IMR-90 (cell line): Measurements from ENCODE around the gene PTGES2. TPM values are rescaled to one million over a fixed set of nuclear protein-coding genes. Genes with fewer than 3 reads are reported as not detected.

Experiments
- ATAC-seq: fragments of 200-7000 bp; cut with Tn5 transposase; 2 replicates; pipeline ENCODE4 v1.9.1; 2020; ENCODE audit warnings: low read depth, mild to moderate bottlenecking, moderate library complexity
- BruUV-seq: library from RNA; stranded (reverse); fragments of 400-500 nt; replicated peaks from 2 replicates; lab custom pipeline; 2021; lab: Mats Ljungman, UMichigan
- CTCF ChIA-PET: fragments of 300-600 bp; formaldehyde crosslinking; extraction: SDS; loops from one replicate; lab custom pipeline; 2021; ENCODE audit warnings: antibody characterized with exemption; lab: Yijun Ruan, JAX
- POLR2A ChIA-PET: fragments of 300-600 bp; sonication (Branson Sonifier 250); formaldehyde crosslinking; loops from one replicate; lab custom pipeline; 2022; ENCODE audit warnings: antibody characterized with exemption; ENCODE audit not compliant: unreplicated experiment; lab: Charles Lee
- DNase-seq: peaks from one replicate; pipeline ENCODE4 v3.0.0; 2013
- H2AFZ ChIP-seq: replicated peaks from 2 replicates; pipeline ENCODE3; 2013; ENCODE audit warnings: low read length, mild to moderate bottlenecking; ENCODE audit not compliant: poor library complexity
- H2AK5ac ChIP-seq: 2 replicates; pipeline ENCODE4 v1.6.1; 2013; ENCODE audit warnings: low read depth, low read length, inconsistent platforms
- H2AK9ac ChIP-seq: replicated peaks from 2 replicates; pipeline ENCODE3; 2013; ENCODE audit warnings: mild to moderate bottlenecking, low read depth, low read length, moderate library complexity; ENCODE audit not compliant: poor library complexity
- H2BK120ac ChIP-seq: 2 replicates; pipeline ENCODE4 v1.6.1; 2013; ENCODE audit warnings: low read depth, low read length, inconsistent platforms
- H2BK15ac ChIP-seq: 3 replicates; pipeline ENCODE4 v1.6.1; 2013; ENCODE audit warnings: low read depth, low read length, inconsistent platforms
- H2BK20ac ChIP-seq: 2 replicates; pipeline ENCODE4 v1.6.1; 2013; ENCODE audit warnings: low read depth, mild to moderate bottlenecking, inconsistent platforms, low read length, moderate library complexity
- H2BK5ac ChIP-seq: 2 replicates; pipeline ENCODE4 v1.6.1; 2013; ENCODE audit warnings: mild to moderate bottlenecking, low read depth, low read length, inconsistent platforms; ENCODE audit not compliant: poor library complexity, severe bottlenecking
- H3K14ac ChIP-seq: replicated peaks from 2 replicates; pipeline ENCODE4 v1.6.1; 2013; ENCODE audit warnings: low read depth, low read length, inconsistent platforms
- H3K18ac ChIP-seq: 2 replicates; pipeline ENCODE4 v1.6.1; 2013; ENCODE audit warnings: low read depth, low read length, control low read depth
- H3K23ac ChIP-seq: 2 replicates; pipeline ENCODE4 v1.6.1; 2013; ENCODE audit warnings: low read depth, low read length, inconsistent platforms
- H3K27ac ChIP-seq: 2 replicates; pipeline ENCODE4 v1.5.1; 2013; ENCODE audit warnings: mild to moderate bottlenecking, control low read depth, low read length; ENCODE audit not compliant: insufficient read depth
- H3K27me3 ChIP-seq: 2 replicates; pipeline ENCODE4 v1.6.1; 2013; ENCODE audit warnings: low read length; ENCODE audit not compliant: control insufficient read depth, insufficient read depth
- H3K36me3 ChIP-seq: 2 replicates; pipeline ENCODE4 v1.6.1; 2013; ENCODE audit warnings: low read length, mixed read lengths; ENCODE audit not compliant: control insufficient read depth, insufficient read depth
- H3K4ac ChIP-seq: 2 replicates; pipeline ENCODE4 v1.6.1; 2013; ENCODE audit warnings: low read depth, low read length, inconsistent platforms
- H3K4me1 ChIP-seq: 2 replicates; pipeline ENCODE4 v1.6.1; 2013; ENCODE audit warnings: low read length, mixed read lengths; ENCODE audit not compliant: control insufficient read depth, insufficient read depth
- H3K4me2 ChIP-seq: 2 replicates; pipeline ENCODE4 v1.6.1; 2013; ENCODE audit warnings: low read depth, mild to moderate bottlenecking, control low read depth, low read length, moderate library complexity
- H3K4me3 ChIP-seq: 2 replicates; pipeline ENCODE4 v1.5.1; 2013; ENCODE audit warnings: low read depth, mild to moderate bottlenecking, control low read depth, low read length, moderate library complexity; ENCODE audit not compliant: insufficient read depth
- H3K56ac ChIP-seq: 2 replicates; pipeline ENCODE4 v1.6.1; 2013; ENCODE audit warnings: low read length, inconsistent platforms; ENCODE audit not compliant: insufficient read depth; ENCODE audit errors: extremely low read depth
- H3K79me1 ChIP-seq, 2 experiments: 2 replicates each; pipeline ENCODE4 v1.6.1; 2013; ENCODE audit warnings: low read length in 2 of 2, inconsistent platforms in 1 of 2, low read depth in 1 of 2
- H3K9ac ChIP-seq: 2 replicates; pipeline ENCODE4 v1.6.1; 2013; ENCODE audit warnings: low read depth, low read length, control low read depth
- H3K9me1 ChIP-seq: 2 replicates; pipeline ENCODE4 v1.6.1; 2013; ENCODE audit warnings: low read length, inconsistent platforms; ENCODE audit not compliant: insufficient read depth
- H3K9me3 ChIP-seq: 2 replicates; pipeline ENCODE4 v1.6.1; 2013; ENCODE audit warnings: low read length; ENCODE audit not compliant: control insufficient read depth, insufficient read depth
- H4K20me1 ChIP-seq: 2 replicates; pipeline ENCODE4 v1.6.1; 2013; ENCODE audit warnings: low read length, inconsistent platforms; ENCODE audit not compliant: insufficient read depth
- H4K5ac ChIP-seq: 2 replicates; pipeline ENCODE4 v1.6.1; 2013; ENCODE audit warnings: mild to moderate bottlenecking, low read depth, low read length, control low read depth
- H4K8ac ChIP-seq, 2 experiments: 2 replicates each; pipeline ENCODE4 v1.6.1; 2013; ENCODE audit warnings: low read depth in 2 of 2, low read length in 2 of 2, control low read depth in 1 of 2, inconsistent platforms in 1 of 2
- H4K91ac ChIP-seq: 2 replicates; pipeline ENCODE4 v1.6.1; 2013; ENCODE audit warnings: low read depth, low read length, inconsistent platforms; ENCODE audit not compliant: insufficient read depth
- BHLHE40 ChIP-seq: fragments of 150-350 bp; IDR thresholded peaks from 2 replicates; pipeline ENCODE4 v1.6.1; 2016; ENCODE audit warnings: mild to moderate bottlenecking, low read depth, low read length
- CEBPB ChIP-seq: IDR thresholded peaks from 2 replicates; pipeline ENCODE4 v1.6.1; 2012; ENCODE audit warnings: low read depth, low read length, improper control_type of control experiment
- CHD1 ChIP-seq: IDR thresholded peaks from 2 replicates; pipeline ENCODE4 v1.6.1; 2012; ENCODE audit warnings: low read depth, low read length, improper control_type of control experiment
- FOS ChIP-seq: fragments of 150-350 bp; IDR thresholded peaks from 2 replicates; pipeline ENCODE4 v1.6.1; 2016; ENCODE audit warnings: low read depth, low read length
- MAFK ChIP-seq: IDR thresholded peaks from 2 replicates; pipeline ENCODE4 v1.6.1; 2012; ENCODE audit warnings: low read depth, low read length, improper control_type of control experiment
- MAZ ChIP-seq: IDR thresholded peaks from 2 replicates; pipeline ENCODE4 v1.6.1; 2012; ENCODE audit warnings: low read depth, mild to moderate bottlenecking, low read length, improper control_type of control experiment, moderate library complexity, borderline replicate concordance
- MXI1 ChIP-seq: IDR thresholded peaks from 2 replicates; pipeline ENCODE4 v1.6.1; 2012; ENCODE audit warnings: low read depth, mild to moderate bottlenecking, low read length, moderate library complexity, borderline replicate concordance
- NFE2L2 ChIP-seq: fragments of 150-350 bp; IDR thresholded peaks from 2 replicates; pipeline ENCODE4 v1.6.1; 2016; ENCODE audit warnings: low read depth, mild to moderate bottlenecking, low read length
- POLR2A ChIP-seq: IDR thresholded peaks from 2 replicates; pipeline ENCODE4 v1.6.1; 2012; ENCODE audit warnings: mild to moderate bottlenecking, low read depth, low read length
- RAD21 ChIP-seq: IDR thresholded peaks from 2 replicates; pipeline ENCODE4 v1.6.1; 2012; ENCODE audit warnings: low read length, improper control_type of control experiment
- RCOR1 ChIP-seq: IDR thresholded peaks from 2 replicates; pipeline ENCODE4 v1.6.1; 2012; ENCODE audit warnings: mild to moderate bottlenecking, low read length, improper control_type of control experiment; ENCODE audit not compliant: insufficient replicate concordance
- RFX5 ChIP-seq: IDR thresholded peaks from 2 replicates; pipeline ENCODE4 v1.8.0; 2012; ENCODE audit warnings: low read depth, mild to moderate bottlenecking, low read length, moderate library complexity
- SMC3 ChIP-seq: fragments of 150-350 bp; IDR thresholded peaks from 2 replicates; pipeline ENCODE4 v1.6.1; 2016; ENCODE audit warnings: low read depth, mild to moderate bottlenecking, antibody characterized with exemption, low read length, moderate library complexity
- WGBS, 2 experiments: methylation state at CpG; one replicate each; pipeline versions ENCODE4 v1.1.5 to v1.1.7; 2013; ENCODE audit warnings: missing lambda C conversion rate in 2 of 2; ENCODE audit not compliant: insufficient read length in 1 of 2; ENCODE audit errors: extremely low coverage in 2 of 2; 5-methylcytosine and 5-hydroxymethylcytosine counted together
- dilution Hi-C: fragments of 300-500 bp; cut with HindIII; formaldehyde crosslinking; loops from one replicate; pipeline ENCODE4 v1.14.3; 2018; ENCODE audit warnings: low sequenced_read_pairs; ENCODE audit not compliant: unreplicated experiment
- in situ Hi-C: fragments of 300-500 bp; cut with MboI; formaldehyde crosslinking; loops from 3 replicates; pipeline ENCODE4 v1.14.3; 2019; ENCODE audit warnings: low sequenced_read_pairs, inconsistent platforms, mixed read lengths
- intact Hi-C: fragments of 100-400 bp; cut with micrococcal nuclease; formaldehyde crosslinking; loops from 2 replicates; pipeline ENCODE4 v1.10.0; 2022
- polyA plus RNA-seq, 3 experiments: library from polyadenylated mRNA; depleted of rRNA; stranded (reverse); fragments of >200 nt; gene quantifications; 2 replicates each; pipeline ENCODE4 v1.2.3, GENCODE V29; 2012; ENCODE audit warnings: low replicate concordance in 1 of 3
- total RNA-seq: library from RNA; depleted of rRNA; stranded (reverse); fragments of >200 nt; gene quantifications from 2 replicates; pipeline ENCODE4 v1.2.3, GENCODE V29; 2012
- TF ChIP-seq, protein P1 (sequence below): fragments of 150-350 bp; IDR thresholded peaks from 2 replicates; pipeline ENCODE4 v1.6.1; 2017; ENCODE audit warnings: mild to moderate bottlenecking, antibody characterized with exemption, low read length, low read depth
- TF ChIP-seq, protein P2 (sequence below): fragments of 150-350 bp; IDR thresholded peaks from 2 replicates; pipeline ENCODE4 v1.6.1; 2016; ENCODE audit warnings: low read depth, mild to moderate bottlenecking, low read length, moderate library complexity, borderline replicate concordance
- TF ChIP-seq, protein P3 (sequence below): conservative IDR thresholded peaks from 2 replicates; pipeline ENCODE4 v1.5.1; 2012; ENCODE audit warnings: mild to moderate bottlenecking, low read depth, low read length, improper control_type of control experiment

PTGES2 gene
- total and polyA plus RNA-seq, 2 of the 4 experiments (the other 2 are of a cell fraction), result 100 to 107 TPM

DNA sequence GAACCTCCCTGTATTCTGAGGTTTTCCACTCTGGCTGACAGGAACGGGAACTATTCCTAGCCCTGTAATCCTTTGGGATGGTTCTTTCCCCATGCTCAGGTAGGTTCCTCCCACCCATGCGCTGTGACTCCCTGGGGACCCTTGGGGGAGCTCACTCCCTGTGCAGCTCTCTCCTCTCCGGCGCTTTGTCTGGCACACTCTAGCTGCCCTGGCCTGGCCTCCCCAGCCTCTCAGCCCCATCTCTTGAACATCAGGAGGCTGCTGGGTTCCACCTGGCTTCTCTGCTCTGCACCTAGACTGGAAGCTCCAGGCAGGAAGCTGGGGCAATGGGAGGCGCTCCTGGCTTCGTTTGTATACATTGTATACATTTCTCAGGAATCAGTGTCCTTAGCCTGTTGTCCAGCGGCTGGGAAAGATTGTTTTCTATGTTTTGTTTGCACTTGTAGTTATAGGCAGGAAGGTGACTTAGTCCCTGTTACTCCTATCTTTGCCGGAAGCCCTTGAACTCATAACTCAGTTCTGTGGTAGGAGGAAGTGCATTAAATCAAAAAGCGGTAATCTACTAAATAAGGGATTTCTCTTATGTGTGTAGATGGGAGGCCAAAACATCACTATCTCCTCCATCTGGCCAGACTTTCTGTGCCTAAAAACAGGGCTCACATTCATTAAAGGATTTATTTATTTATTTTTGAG, 39.1 kb downstream of the PTGES2 start:
- Histone ChIP-seq H3K9ac (no peak overlapping the region), H3K9me1 (peaks cover 5% of the 10 kb centered on the region), H3K4ac (no peak overlapping the region), H4K91ac (no peak overlapping the region), H2AK5ac (no peak overlapping the region), H2AK9ac (no peak overlapping the region), H3K36me3 (no peaks in the 10 kb centered on the region), H4K20me1 (peaks cover 4% of the 10 kb centered on the region; the same call in 1 of the 2 replicates), H3K18ac (no peak overlapping the region), H3K14ac (no peak overlapping the region), H2BK20ac (no peak overlapping the region), H4K8ac (no peak overlapping the region), H3K27ac (no peak overlapping the region), H2BK15ac (no peak overlapping the region), H2BK120ac (no peak overlapping the region), H4K5ac (no peak overlapping the region), H2BK5ac (no peak overlapping the region), H3K4me1 (peaks cover 22% of the 10 kb centered on the region), H3K23ac (no peak overlapping the region), H2AFZ (no peak overlapping the region), H3K4me3 (no peak overlapping the region), H3K56ac (no peak overlapping the region), H3K79me1 (peaks cover 25 to 74% of the 10 kb centered on the region in 2 experiments), H3K27me3 (no peaks in the 10 kb centered on the region), H3K9me3 (no peaks in the 10 kb centered on the region), H3K4me2 (no peak overlapping the region)
- POLR2A ChIA-PET, result no interaction called here
- no peak for DNase-seq
- CTCF ChIA-PET, result interaction anchor here (2.3 kb wide), 1 partner anchor 29 kb away, joined by 6 read pairs; no protein-coding TSS in a partner anchor
- WGBS, 2 experiments, result 100% methylated on average over 1 of the region's 9 CpGs; no CpG with 5 or more reads in 1 of the 2 experiments
- TF ChIP-seq POLR2A, result no peak
- TF ChIP-seq MXI1, result no peak
- no peak for TF ChIP-seq RFX5
- TF ChIP-seq, protein P1, sequence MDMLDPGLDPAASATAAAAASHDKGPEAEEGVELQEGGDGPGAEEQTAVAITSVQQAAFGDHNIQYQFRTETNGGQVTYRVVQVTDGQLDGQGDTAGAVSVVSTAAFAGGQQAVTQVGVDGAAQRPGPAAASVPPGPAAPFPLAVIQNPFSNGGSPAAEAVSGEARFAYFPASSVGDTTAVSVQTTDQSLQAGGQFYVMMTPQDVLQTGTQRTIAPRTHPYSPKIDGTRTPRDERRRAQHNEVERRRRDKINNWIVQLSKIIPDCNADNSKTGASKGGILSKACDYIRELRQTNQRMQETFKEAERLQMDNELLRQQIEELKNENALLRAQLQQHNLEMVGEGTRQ, result no peak
- no peak for TF ChIP-seq RCOR1
- TF ChIP-seq CEBPB, result no peak
- no peak for TF ChIP-seq RAD21
- TF ChIP-seq, protein P2, sequence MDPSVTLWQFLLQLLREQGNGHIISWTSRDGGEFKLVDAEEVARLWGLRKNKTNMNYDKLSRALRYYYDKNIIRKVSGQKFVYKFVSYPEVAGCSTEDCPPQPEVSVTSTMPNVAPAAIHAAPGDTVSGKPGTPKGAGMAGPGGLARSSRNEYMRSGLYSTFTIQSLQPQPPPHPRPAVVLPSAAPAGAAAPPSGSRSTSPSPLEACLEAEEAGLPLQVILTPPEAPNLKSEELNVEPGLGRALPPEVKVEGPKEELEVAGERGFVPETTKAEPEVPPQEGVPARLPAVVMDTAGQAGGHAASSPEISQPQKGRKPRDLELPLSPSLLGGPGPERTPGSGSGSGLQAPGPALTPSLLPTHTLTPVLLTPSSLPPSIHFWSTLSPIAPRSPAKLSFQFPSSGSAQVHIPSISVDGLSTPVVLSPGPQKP, result no peak
- no peak for TF ChIP-seq MAFK
- TF ChIP-seq BHLHE40, result no peak
- TF ChIP-seq, protein P3, sequence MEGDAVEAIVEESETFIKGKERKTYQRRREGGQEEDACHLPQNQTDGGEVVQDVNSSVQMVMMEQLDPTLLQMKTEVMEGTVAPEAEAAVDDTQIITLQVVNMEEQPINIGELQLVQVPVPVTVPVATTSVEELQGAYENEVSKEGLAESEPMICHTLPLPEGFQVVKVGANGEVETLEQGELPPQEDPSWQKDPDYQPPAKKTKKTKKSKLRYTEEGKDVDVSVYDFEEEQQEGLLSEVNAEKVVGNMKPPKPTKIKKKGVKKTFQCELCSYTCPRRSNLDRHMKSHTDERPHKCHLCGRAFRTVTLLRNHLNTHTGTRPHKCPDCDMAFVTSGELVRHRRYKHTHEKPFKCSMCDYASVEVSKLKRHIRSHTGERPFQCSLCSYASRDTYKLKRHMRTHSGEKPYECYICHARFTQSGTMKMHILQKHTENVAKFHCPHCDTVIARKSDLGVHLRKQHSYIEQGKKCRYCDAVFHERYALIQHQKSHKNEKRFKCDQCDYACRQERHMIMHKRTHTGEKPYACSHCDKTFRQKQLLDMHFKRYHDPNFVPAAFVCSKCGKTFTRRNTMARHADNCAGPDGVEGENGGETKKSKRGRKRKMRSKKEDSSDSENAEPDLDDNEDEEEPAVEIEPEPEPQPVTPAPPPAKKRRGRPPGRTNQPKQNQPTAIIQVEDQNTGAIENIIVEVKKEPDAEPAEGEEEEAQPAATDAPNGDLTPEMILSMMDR, result no peak
- TF ChIP-seq FOS, result no peak
- no peak for TF ChIP-seq MAZ
- TF ChIP-seq SMC3, result no peak
- no peak for TF ChIP-seq CHD1
- no peak for TF ChIP-seq NFE2L2
- in situ Hi-C loops (no loop called here), intact Hi-C loops (no loop called here), dilution Hi-C loops (no loop called here)
- BruUV-seq, result no TSS peak
- ATAC-seq, result no peak
